Liver (tissue), 9 donors: ENCODE results near the gene TMED6. TPM values are rescaled to one million over a fixed set of nuclear protein-coding genes. Genes with fewer than 3 reads are reported as not detected.

ENCODE experiments used
- DNase-seq: peaks from one replicate; pipeline ENCODE4 v3.0.0-alpha.2; 2017; ENCODE audit warnings: low spot score
- H3K27ac ChIP-seq, 2 donors: one replicate each; pipeline ENCODE4 v1.7.0; 2013; ENCODE audit warnings: inconsistent platforms in 2 of 2, low read length in 2 of 2, control low read depth in 1 of 2, low read depth in 1 of 2, mild to moderate bottlenecking in 1 of 2
- H3K27me3 ChIP-seq, 4 donors: one replicate each; pipeline versions ENCODE4 v1.6.1 to v1.7.0; 2013; ENCODE audit warnings: low read length in 3 of 4, inconsistent platforms in 1 of 4, mild to moderate bottlenecking in 1 of 4, moderate library complexity in 1 of 4; ENCODE audit not compliant: control insufficient read depth in 4 of 4, insufficient read depth in 4 of 4
- H3K36me3 ChIP-seq, 4 donors: one replicate each; pipeline versions ENCODE4 v1.6.1 to v1.7.0; 2013; ENCODE audit warnings: low read length in 3 of 4, mild to moderate bottlenecking in 3 of 4, low read depth in 1 of 4, moderate library complexity in 1 of 4; ENCODE audit not compliant: control insufficient read depth in 4 of 4, insufficient read depth in 3 of 4
- H3K4me1 ChIP-seq, 4 donors: one replicate each; pipeline versions ENCODE4 v1.6.1 to v1.7.0; 2013; ENCODE audit warnings: low read length in 3 of 4, mild to moderate bottlenecking in 3 of 4, moderate library complexity in 1 of 4; ENCODE audit not compliant: control insufficient read depth in 4 of 4, insufficient read depth in 4 of 4
- H3K4me3 ChIP-seq, 3 donors: one replicate each; pipeline versions ENCODE4 v1.6.1 to v1.7.0; 2013; ENCODE audit warnings: low read length in 3 of 3, control low read depth in 1 of 3, low read depth in 1 of 3, mild to moderate bottlenecking in 1 of 3
- H3K9ac ChIP-seq, 2 donors: one replicate each; pipeline ENCODE4 v1.7.0; 2013; ENCODE audit warnings: low read length in 2 of 2, mild to moderate bottlenecking in 2 of 2, moderate library complexity in 2 of 2, control low read depth in 1 of 2, low read depth in 1 of 2
- H3K9me3 ChIP-seq, 4 donors: one replicate each; pipeline versions ENCODE4 v1.6.1 to v1.7.0; 2013; ENCODE audit warnings: low read length in 3 of 4; ENCODE audit not compliant: control insufficient read depth in 4 of 4
- EGR1 ChIP-seq, 2 donors: IDR thresholded peaks; 2 replicates each; pipeline ENCODE4 v1.6.1; 2016 to 2018; ENCODE audit warnings: antibody characterized with exemption in 2 of 2, low read depth in 2 of 2
- FOXA1 ChIP-seq: IDR thresholded peaks from 2 replicates; pipeline ENCODE4 v1.6.1; 2016; ENCODE audit warnings: antibody characterized with exemption
- FOXA2 ChIP-seq: IDR thresholded peaks from 2 replicates; pipeline ENCODE4 v1.6.1; 2016; ENCODE audit warnings: antibody characterized with exemption
- GABPA ChIP-seq, 2 donors: IDR thresholded peaks in 1 of 2; conservative IDR thresholded peaks in 1 of 2; 2 replicates each; pipeline ENCODE4 v1.6.1; 2016; ENCODE audit warnings: antibody characterized with exemption in 2 of 2, mild to moderate bottlenecking in 1 of 2, moderate library complexity in 1 of 2
- HNF4A ChIP-seq, 2 donors: conservative IDR thresholded peaks; 2 replicates each; pipeline ENCODE4 v1.6.1; 2016; ENCODE audit warnings: antibody characterized with exemption in 2 of 2, mild to moderate bottlenecking in 2 of 2
- HNF4G ChIP-seq: IDR thresholded peaks from 2 replicates; pipeline ENCODE4 v1.6.1; 2016; ENCODE audit warnings: antibody characterized with exemption
- JUND ChIP-seq, 2 donors: IDR thresholded peaks; 2 replicates each; pipeline ENCODE4 v1.6.1; 2016; ENCODE audit warnings: antibody characterized with exemption in 2 of 2
- NR2F2 ChIP-seq: IDR thresholded peaks from 2 replicates; pipeline ENCODE4 v1.6.1; 2016; ENCODE audit warnings: antibody characterized with exemption
- RAD21 ChIP-seq, 2 donors: IDR thresholded peaks; 2 replicates each; pipeline ENCODE4 v1.6.1; 2016; ENCODE audit warnings: antibody characterized with exemption in 2 of 2, mild to moderate bottlenecking in 2 of 2
- RXRA ChIP-seq, 2 donors: IDR thresholded peaks; 2 replicates each; pipeline ENCODE4 v1.6.1; 2017 to 2018; ENCODE audit warnings: antibody characterized with exemption in 2 of 2, mild to moderate bottlenecking in 1 of 2
- SP1 ChIP-seq: IDR thresholded peaks from 2 replicates; pipeline ENCODE4 v1.6.1; 2018; ENCODE audit warnings: antibody characterized with exemption, mild to moderate bottlenecking
- TAF1 ChIP-seq: conservative IDR thresholded peaks from 2 replicates; pipeline ENCODE4 v1.6.1; 2016; ENCODE audit warnings: antibody characterized with exemption, mild to moderate bottlenecking
- YY1 ChIP-seq: IDR thresholded peaks from 2 replicates; pipeline ENCODE4 v1.6.1; 2016; ENCODE audit warnings: antibody characterized with exemption, mild to moderate bottlenecking
- WGBS: extraction: QIAGEN DNeasy Blood & Tissue Kit; methylation state at CpG from one replicate; pipeline ENCODE4 v1.1.7; 2013; 5-methylcytosine and 5-hydroxymethylcytosine counted together
- polyA plus RNA-seq, 2 donors: library from polyadenylated mRNA; stranded (reverse) in 1 of 2; unstranded in 1 of 2; fragments of 200-250 nt in 1 of 2; fragments of >200 nt in 1 of 2; fragmentation: Nextera tagmentation in 1 of 2; extraction: Ambion mirVana in 1 of 2; gene quantifications; one replicate each; pipeline versions ENCODE4 v1.2.1 to v1.2.3, GENCODE V29; 2013 to 2015
- total RNA-seq, 2 donors: library from RNA; depleted of rRNA; stranded (reverse); fragments of >200 nt; gene quantifications; one replicate each; pipeline ENCODE4 v1.2.3, GENCODE V29; 2014
- TF ChIP-seq, protein P1 (sequence below): IDR thresholded peaks from 2 replicates; pipeline ENCODE4 v1.6.1; 2016; ENCODE audit warnings: antibody characterized with exemption
- TF ChIP-seq, protein P2 (sequence below): fragments of 150-350 bp; IDR thresholded peaks from 2 replicates; pipeline ENCODE4 v1.5.1; 2017; ENCODE audit warnings: improper control_type of control experiment, low read depth, low read length; ENCODE audit not compliant: missing input control
- TF ChIP-seq, protein P3 (sequence below): IDR thresholded peaks from 2 replicates; pipeline ENCODE4 v1.6.1; 2016; ENCODE audit warnings: antibody characterized with exemption
- TF ChIP-seq, protein P4 (sequence below): IDR thresholded peaks from 2 replicates; pipeline ENCODE4 v1.6.1; 2016; ENCODE audit warnings: antibody characterized with exemption
- TF ChIP-seq, protein P5 (sequence below): IDR thresholded peaks from 2 replicates; pipeline ENCODE4 v1.6.1; 2016; ENCODE audit warnings: antibody characterized with exemption, mild to moderate bottlenecking
- donor health status: healthy.
- donor health status: healthy.
- donor health status: healthy.
- donor health status: healthy.
- donor health status: healthy.

TMED6 gene
- total and polyA plus RNA-seq, 4 donors: 0.18 to 46.2 (median 11.0) TPM

DNA sequence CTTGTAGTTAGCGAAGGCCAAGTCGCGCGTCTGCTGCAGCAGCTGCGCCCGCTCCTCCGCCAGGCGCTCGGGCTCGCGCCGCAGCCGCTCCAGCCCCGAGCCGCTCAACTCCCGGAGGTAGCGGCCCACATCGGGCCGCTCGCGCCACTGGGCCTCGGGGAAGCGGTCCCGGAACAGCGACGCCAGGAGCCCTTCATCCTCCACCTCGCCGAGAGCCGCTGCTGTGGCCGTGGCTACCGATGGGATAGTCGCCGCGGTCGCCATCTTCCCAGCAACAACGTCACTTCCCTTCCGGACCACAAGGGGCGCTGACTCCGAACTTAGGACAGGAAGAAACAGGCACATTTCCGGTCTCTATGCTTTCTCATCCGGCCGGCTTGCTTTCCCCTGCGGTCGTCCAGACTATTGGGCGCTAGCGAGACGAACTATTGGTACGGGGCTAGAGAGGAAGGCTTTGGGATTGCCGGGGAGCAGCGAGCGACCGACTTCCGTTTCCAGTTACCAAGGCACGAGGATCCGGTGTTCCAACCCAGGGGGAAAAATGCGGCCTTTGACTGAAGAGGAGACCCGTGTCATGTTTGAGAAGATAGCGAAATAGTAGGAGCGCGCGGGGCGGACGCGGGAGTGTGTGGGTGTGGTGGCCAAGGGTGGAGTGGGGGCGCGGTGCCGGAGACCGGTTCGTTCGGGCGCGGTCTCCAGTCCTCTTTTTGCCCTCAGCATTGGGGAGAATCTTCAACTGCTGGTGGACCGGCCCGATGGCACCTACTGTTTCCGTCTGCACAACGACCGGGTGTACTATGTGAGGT is 12.1 kb downstream of the TMED6 start, which contains the start of the genes COG8 and NIP7 (continued):
- TF ChIP-seq, protein P1, sequence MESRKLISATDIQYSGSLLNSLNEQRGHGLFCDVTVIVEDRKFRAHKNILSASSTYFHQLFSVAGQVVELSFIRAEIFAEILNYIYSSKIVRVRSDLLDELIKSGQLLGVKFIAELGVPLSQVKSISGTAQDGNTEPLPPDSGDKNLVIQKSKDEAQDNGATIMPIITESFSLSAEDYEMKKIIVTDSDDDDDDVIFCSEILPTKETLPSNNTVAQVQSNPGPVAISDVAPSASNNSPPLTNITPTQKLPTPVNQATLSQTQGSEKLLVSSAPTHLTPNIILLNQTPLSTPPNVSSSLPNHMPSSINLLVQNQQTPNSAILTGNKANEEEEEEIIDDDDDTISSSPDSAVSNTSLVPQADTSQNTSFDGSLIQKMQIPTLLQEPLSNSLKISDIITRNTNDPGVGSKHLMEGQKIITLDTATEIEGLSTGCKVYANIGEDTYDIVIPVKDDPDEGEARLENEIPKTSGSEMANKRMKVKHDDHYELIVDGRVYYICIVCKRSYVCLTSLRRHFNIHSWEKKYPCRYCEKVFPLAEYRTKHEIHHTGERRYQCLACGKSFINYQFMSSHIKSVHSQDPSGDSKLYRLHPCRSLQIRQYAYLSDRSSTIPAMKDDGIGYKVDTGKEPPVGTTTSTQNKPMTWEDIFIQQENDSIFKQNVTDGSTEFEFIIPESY: peak; percentile 66
- TF ChIP-seq EGR1 (IDR thresholded peaks at IDR 0.05; ENCODE audit: low read depth in 2 of 2) (peak; percentile 71 to 89), HNF4A (conservative IDR thresholded peaks at IDR 0.05) (peak; percentile 49 to 50), FOXA2 (peak; percentile 67), NR2F2 (peak; percentile 76)

DNA sequence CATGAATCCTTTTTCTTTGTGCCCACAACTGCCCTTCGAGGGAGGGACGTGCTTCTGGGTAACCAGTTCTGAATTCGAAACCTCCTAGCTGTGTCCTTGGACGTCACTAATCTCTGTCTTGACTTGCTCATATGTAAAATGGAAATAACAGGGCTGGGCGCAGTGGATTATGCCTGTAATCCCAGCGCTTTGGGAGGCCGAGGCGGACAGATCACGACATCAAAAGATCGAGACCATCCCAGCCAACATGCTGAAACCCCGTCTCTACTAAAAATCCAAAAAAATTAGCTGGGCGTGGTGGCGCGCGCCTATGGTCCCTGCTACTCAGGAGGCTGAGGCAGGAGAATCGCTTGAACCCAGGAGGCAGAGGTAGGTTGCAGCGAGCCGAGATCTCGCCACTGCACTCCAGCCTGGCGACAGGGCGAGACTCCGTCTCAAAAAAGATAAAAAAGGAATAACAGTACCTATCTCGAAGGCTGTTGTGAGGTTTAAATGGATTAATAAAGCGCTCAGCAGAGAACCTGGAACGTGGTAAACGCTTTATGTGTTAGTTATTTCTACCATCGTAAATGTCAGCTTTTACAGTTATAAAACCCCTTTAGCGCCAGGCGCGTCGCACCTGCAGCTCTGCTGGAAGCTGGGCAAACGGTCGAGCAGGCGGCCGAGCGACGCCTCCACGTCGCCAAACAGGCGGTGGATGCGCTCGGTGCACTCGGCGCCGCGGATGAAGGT is 12.9 kb downstream of the TMED6 start:
- H3K27me3 ChIP-seq: no peaks in the 10 kb centered on the region
- peaks cover 11 to 45% (median 43%) of the 10 kb centered on the region in 4 donors for H3K36me3 ChIP-seq
- no peaks in the 10 kb centered on the region for H3K9me3 ChIP-seq
- WGBS: 20% methylated on average over 46 of the region's 46 CpGs
- H3K9ac ChIP-seq: peak overlapping the region; percentile 85 to 91
- TF ChIP-seq HNF4G: no peak
- no peak for TF ChIP-seq SP1
- TF ChIP-seq, protein P2, sequence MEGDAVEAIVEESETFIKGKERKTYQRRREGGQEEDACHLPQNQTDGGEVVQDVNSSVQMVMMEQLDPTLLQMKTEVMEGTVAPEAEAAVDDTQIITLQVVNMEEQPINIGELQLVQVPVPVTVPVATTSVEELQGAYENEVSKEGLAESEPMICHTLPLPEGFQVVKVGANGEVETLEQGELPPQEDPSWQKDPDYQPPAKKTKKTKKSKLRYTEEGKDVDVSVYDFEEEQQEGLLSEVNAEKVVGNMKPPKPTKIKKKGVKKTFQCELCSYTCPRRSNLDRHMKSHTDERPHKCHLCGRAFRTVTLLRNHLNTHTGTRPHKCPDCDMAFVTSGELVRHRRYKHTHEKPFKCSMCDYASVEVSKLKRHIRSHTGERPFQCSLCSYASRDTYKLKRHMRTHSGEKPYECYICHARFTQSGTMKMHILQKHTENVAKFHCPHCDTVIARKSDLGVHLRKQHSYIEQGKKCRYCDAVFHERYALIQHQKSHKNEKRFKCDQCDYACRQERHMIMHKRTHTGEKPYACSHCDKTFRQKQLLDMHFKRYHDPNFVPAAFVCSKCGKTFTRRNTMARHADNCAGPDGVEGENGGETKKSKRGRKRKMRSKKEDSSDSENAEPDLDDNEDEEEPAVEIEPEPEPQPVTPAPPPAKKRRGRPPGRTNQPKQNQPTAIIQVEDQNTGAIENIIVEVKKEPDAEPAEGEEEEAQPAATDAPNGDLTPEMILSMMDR: peak; percentile 6
- TF ChIP-seq, protein P3, sequence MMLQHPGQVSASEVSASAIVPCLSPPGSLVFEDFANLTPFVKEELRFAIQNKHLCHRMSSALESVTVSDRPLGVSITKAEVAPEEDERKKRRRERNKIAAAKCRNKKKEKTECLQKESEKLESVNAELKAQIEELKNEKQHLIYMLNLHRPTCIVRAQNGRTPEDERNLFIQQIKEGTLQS: no peak
- TF ChIP-seq JUND (IDR thresholded peaks at IDR 0.05): no peak
- TF ChIP-seq FOXA1: no peak
- TF ChIP-seq, protein P4, sequence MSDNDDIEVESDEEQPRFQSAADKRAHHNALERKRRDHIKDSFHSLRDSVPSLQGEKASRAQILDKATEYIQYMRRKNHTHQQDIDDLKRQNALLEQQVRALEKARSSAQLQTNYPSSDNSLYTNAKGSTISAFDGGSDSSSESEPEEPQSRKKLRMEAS: no peak
- peak overlapping the region; percentile 90 for H3K27ac ChIP-seq
- no peak for DNase-seq
- peak overlapping the region; percentile 69 to 94 (median 90) for H3K4me3 ChIP-seq
- H3K4me1 ChIP-seq: peaks cover 7 to 35% (median 21%) of the 10 kb centered on the region in 4 donors

DNA sequence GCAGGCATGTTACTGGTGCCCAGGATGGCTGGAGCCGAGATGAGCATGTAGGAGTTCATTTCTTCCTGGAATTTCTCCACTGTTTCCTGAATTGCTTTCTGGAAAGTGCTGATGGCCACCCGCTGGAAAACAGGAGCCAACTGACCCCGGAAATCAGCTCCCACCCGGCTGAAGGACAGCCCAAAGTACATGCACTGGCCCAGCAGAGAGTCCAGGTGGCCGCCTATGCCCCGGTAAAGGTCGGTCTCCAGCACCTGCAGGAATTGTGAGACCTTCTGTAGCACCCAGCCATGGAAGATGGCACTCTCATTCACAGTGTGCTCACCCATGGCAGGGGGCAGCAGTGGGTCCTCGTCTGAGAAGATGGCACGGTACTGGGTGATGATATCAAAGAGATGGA is 16.9 kb downstream of the TMED6 start:
- Histone ChIP-seq H3K27me3 (no peaks in the 10 kb centered on the region), H3K4me3 (no peak overlapping the region), H3K9ac (no peak overlapping the region), H3K27ac (no peak overlapping the region), H3K36me3 (peaks cover 11 to 38% (median 29%) of the 10 kb centered on the region in 4 donors), H3K4me1 (peaks cover 10 to 26% (median 18%) of the 10 kb centered on the region in 4 donors), H3K9me3 (no peaks in the 10 kb centered on the region)
- DNase-seq: no peak
- WGBS: 96% methylated on average over 9 of the region's 9 CpGs
- TF ChIP-seq, protein P5, sequence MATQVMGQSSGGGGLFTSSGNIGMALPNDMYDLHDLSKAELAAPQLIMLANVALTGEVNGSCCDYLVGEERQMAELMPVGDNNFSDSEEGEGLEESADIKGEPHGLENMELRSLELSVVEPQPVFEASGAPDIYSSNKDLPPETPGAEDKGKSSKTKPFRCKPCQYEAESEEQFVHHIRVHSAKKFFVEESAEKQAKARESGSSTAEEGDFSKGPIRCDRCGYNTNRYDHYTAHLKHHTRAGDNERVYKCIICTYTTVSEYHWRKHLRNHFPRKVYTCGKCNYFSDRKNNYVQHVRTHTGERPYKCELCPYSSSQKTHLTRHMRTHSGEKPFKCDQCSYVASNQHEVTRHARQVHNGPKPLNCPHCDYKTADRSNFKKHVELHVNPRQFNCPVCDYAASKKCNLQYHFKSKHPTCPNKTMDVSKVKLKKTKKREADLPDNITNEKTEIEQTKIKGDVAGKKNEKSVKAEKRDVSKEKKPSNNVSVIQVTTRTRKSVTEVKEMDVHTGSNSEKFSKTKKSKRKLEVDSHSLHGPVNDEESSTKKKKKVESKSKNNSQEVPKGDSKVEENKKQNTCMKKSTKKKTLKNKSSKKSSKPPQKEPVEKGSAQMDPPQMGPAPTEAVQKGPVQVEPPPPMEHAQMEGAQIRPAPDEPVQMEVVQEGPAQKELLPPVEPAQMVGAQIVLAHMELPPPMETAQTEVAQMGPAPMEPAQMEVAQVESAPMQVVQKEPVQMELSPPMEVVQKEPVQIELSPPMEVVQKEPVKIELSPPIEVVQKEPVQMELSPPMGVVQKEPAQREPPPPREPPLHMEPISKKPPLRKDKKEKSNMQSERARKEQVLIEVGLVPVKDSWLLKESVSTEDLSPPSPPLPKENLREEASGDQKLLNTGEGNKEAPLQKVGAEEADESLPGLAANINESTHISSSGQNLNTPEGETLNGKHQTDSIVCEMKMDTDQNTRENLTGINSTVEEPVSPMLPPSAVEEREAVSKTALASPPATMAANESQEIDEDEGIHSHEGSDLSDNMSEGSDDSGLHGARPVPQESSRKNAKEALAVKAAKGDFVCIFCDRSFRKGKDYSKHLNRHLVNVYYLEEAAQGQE: no peak
- TF ChIP-seq SP1 (no peak), GABPA (IDR thresholded peaks at IDR 0.05 in 1 of 2, conservative IDR thresholded peaks at IDR 0.05 in 1 of 2) (no peak), HNF4A (conservative IDR thresholded peaks at IDR 0.05) (no peak), RXRA (IDR thresholded peaks at IDR 0.05) (no peak), EGR1 (IDR thresholded peaks at IDR 0.05; ENCODE audit: low read depth in 2 of 2) (no peak), YY1 (no peak), TAF1 (no peak), RAD21 (IDR thresholded peaks at IDR 0.05) (no peak), FOXA1 (no peak), FOXA2 (no peak), JUND (IDR thresholded peaks at IDR 0.05) (no peak)
- TF ChIP-seq, protein P4: no peak
